Skeletal muscle tissue (tissue), 4 donors: ENCODE measurements around the gene CDKAL1. TPM values are rescaled to one million over a fixed set of nuclear protein-coding genes. Genes with fewer than 3 reads are reported as not detected.

Experiments
- H3K27ac ChIP-seq: one replicate; pipeline ENCODE4 v1.7.0; 2013; ENCODE audit warnings: mild to moderate bottlenecking, low read depth, low read length, inconsistent platforms
- H3K27me3 ChIP-seq, 3 donors: one replicate each; pipeline ENCODE4 v1.7.0; 2013; ENCODE audit warnings: low read length in 3 of 3; ENCODE audit not compliant: control insufficient read depth in 3 of 3, insufficient read depth in 3 of 3
- H3K36me3 ChIP-seq, 3 donors: one replicate each; pipeline ENCODE4 v1.7.0; 2013; ENCODE audit warnings: low read length in 3 of 3; ENCODE audit not compliant: control insufficient read depth in 3 of 3, insufficient read depth in 3 of 3
- H3K4me1 ChIP-seq, 3 donors: one replicate each; pipeline ENCODE4 v1.7.0; 2013; ENCODE audit warnings: low read length in 3 of 3, mild to moderate bottlenecking in 3 of 3; ENCODE audit not compliant: control insufficient read depth in 3 of 3, insufficient read depth in 3 of 3
- H3K4me3 ChIP-seq, 3 donors: one replicate each; pipeline ENCODE4 v1.7.0; 2013; ENCODE audit warnings: low read length in 3 of 3
- H3K9ac ChIP-seq, 3 donors: one replicate each; pipeline ENCODE4 v1.7.0; 2013; ENCODE audit warnings: low read length in 3 of 3, mild to moderate bottlenecking in 3 of 3, moderate library complexity in 2 of 3, low read depth in 1 of 3
- H3K9me3 ChIP-seq, 3 donors: one replicate each; pipeline ENCODE4 v1.7.0; 2013; ENCODE audit warnings: low read length in 3 of 3; ENCODE audit not compliant: control insufficient read depth in 3 of 3
- total RNA-seq: library from RNA; depleted of rRNA; stranded (reverse); fragments of >200 nt; gene quantifications from one replicate; pipeline ENCODE4 v1.2.3, GENCODE V29; 2014
- donor health status: Osteomylitis.

Gene CDKAL1
- total RNA-seq, 1 donor from 2014 or later, result 42.8 TPM

GRCh38 chr6:20949138-20949537 is 414.9 kb downstream of the CDKAL1 start:
- H3K9me3 ChIP-seq, result no peaks in the 10 kb centered on the region
- no peaks in the 10 kb centered on the region for H3K36me3 ChIP-seq
- H3K27ac ChIP-seq, result no peak overlapping the region
- no peaks in the 10 kb centered on the region for H3K27me3 ChIP-seq
- no peak overlapping the region for H3K9ac ChIP-seq
- H3K4me3 ChIP-seq, result no peak overlapping the region
- peaks cover 0 to 4% (median 0%) of the 10 kb centered on the region in 3 donors for H3K4me1 ChIP-seq

DNA sequence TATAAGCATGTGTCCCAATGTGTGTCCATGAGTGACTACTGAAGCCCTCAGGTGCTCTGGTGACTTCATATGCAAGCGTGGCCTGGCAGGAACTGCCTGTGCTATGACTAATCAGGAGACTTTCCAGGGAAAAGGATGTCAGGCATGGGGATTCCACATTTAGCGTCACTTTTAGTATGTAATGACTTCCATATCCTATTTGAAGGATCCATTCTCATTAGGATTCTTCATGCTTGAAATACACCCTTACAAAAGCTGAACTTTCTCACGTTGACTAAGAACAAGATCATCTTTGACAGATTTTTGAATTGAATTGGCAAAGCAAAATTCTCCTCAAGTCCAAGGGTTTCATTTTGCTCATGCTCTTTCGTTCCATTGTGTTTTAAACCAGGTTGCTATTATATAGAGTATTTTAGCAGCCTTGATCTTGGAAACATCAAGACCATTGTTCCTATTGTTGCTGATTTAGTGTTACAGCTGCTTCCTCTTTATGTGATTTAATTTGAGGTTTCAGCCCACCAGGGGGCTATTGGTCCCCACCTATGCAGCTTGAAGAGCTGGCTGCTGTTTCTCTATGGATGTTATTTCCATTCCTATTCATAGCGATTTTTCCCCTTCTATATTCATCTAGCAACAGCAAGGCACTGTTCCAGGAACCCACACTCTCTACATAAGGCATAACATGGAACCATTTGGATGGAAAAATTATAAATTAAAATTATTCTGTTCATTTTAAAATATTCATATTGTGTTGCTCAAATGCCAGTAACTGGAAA is 418.6 kb downstream of the CDKAL1 start:
- Histone ChIP-seq H3K9ac (no peak overlapping the region), H3K27me3 (no peaks in the 10 kb centered on the region), H3K4me3 (no peak overlapping the region), H3K9me3 (no peaks in the 10 kb centered on the region), H3K27ac (no peak overlapping the region), H3K36me3 (peaks cover 0 to 4% (median 0%) of the 10 kb centered on the region in 3 donors), H3K4me1 (peaks cover 0 to 4% (median 0%) of the 10 kb centered on the region in 3 donors)

- Histone ChIP-seq H3K36me3 (peaks cover 0 to 4% (median 0%) of the 10 kb centered on the region in 3 donors), H3K4me1 (peaks cover 0 to 4% (median 0%) of the 10 kb centered on the region in 3 donors), H3K4me3 (no peak overlapping the region), H3K9ac (no peak overlapping the region), H3K27me3 (no peaks in the 10 kb centered on the region), H3K9me3 (no peaks in the 10 kb centered on the region), H3K27ac (no peak overlapping the region)
Measured at GRCh38 chr6:20954315-20954714, 420.1 kb downstream of the CDKAL1 start.

DNA sequence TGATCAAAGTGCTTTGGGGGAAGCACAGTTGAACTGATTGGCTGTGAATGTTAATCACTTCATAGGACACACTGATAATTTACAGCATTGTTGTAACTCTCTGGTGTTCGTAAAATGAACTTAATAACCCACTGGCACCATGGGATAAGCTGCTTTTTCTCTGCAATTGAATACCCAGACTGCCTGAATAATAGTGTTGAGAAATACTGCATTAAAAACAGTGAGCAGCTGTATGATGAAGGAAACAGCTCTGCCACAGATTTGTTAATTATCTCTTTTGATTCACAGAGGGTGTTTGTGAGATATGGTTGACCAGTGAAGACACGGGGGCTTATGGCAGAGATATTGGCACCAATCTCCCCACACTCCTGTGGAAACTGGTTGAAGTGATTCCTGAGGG is 420.9 kb downstream of the CDKAL1 start:
- Histone ChIP-seq H3K4me3 (no peak overlapping the region), H3K27me3 (no peaks in the 10 kb centered on the region), H3K36me3 (peaks cover 0 to 4% (median 0%) of the 10 kb centered on the region in 3 donors), H3K9me3 (no peaks in the 10 kb centered on the region), H3K27ac (no peak overlapping the region), H3K9ac (no peak overlapping the region), H3K4me1 (peaks cover 0 to 4% (median 0%) of the 10 kb centered on the region in 3 donors)

GRCh38 chr6:20955751-20956150 is 421.5 kb downstream of the CDKAL1 start:
- H3K36me3 ChIP-seq, result peaks cover 0 to 4% (median 0%) of the 10 kb centered on the region in 3 donors
- H3K4me3 ChIP-seq, result no peak overlapping the region
- H3K9me3 ChIP-seq, result no peaks in the 10 kb centered on the region
- H3K4me1 ChIP-seq, result peaks cover 0 to 4% (median 0%) of the 10 kb centered on the region in 3 donors
- no peaks in the 10 kb centered on the region for H3K27me3 ChIP-seq
- no peak overlapping the region for H3K9ac ChIP-seq
- H3K27ac ChIP-seq, result no peak overlapping the region

DNA sequence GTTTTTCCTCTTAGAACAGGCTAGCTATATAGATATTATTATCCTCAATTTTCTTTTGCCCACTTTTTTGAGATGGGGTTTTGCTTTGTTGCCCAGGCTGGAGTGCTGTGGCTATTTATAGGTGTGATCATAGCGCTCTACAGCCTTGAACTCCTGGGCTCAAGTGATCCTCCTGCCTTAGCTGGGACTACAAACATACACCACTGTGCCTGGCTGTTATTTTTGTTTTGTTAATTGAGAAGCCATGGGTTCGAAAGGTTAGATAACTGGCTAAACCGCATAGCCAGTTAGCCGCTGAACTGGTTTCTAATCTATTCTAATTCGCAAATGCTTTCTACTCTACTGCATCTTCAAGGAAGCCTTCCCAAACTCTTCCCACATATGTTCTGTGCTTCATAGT is 425.8 kb downstream of the CDKAL1 start:
- H3K36me3 ChIP-seq, result peaks cover 0 to 4% (median 0%) of the 10 kb centered on the region in 3 donors
- no peaks in the 10 kb centered on the region for H3K4me1 ChIP-seq

GRCh38 chr6:20965276-20965675 is 431.0 kb downstream of the CDKAL1 start:
- no peaks in the 10 kb centered on the region for H3K36me3 ChIP-seq
- no peak overlapping the region for H3K9ac ChIP-seq
- peaks cover 0 to 5% (median 0%) of the 10 kb centered on the region in 3 donors for H3K9me3 ChIP-seq
- no peaks in the 10 kb centered on the region for H3K4me1 ChIP-seq
- H3K27me3 ChIP-seq, result no peaks in the 10 kb centered on the region
- no peak overlapping the region for H3K27ac ChIP-seq
- H3K4me3 ChIP-seq, result no peak overlapping the region

More for the DNA sequence above, 425.8 kb downstream of the CDKAL1 start:
- Histone ChIP-seq H3K27ac (no peak overlapping the region), H3K9ac (no peak overlapping the region), H3K4me3 (no peak overlapping the region), H3K9me3 (no peaks in the 10 kb centered on the region), H3K27me3 (no peaks in the 10 kb centered on the region)

DNA sequence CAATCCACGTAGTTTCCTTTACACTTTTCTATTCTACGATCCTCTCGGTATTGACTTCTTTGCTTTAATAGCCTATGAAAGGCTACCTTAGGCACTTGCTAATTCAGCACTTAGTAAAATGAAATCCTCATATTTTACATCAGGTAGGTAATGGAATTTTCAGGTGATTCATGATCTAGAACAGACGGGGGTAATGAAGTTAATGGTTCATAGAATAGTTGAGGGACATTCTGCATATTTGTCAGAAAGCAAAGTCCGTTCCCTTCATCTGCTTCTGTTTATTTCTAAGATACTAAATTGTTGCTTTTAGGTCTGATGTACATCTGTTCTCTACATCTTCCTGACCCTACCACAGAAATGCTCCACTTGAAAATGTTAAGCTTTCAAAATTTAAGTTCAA is 431.7 kb downstream of the CDKAL1 start:
- peaks cover 0 to 5% (median 0%) of the 10 kb centered on the region in 3 donors for H3K9me3 ChIP-seq

GRCh38 chr6:20969551-20969950 is 435.3 kb downstream of the CDKAL1 start:
- Histone ChIP-seq H3K27me3 (no peaks in the 10 kb centered on the region), H3K36me3 (no peaks in the 10 kb centered on the region), H3K4me3 (no peak overlapping the region), H3K9me3 (peaks cover 0 to 5% (median 0%) of the 10 kb centered on the region in 3 donors), H3K9ac (no peak overlapping the region), H3K4me1 (no peaks in the 10 kb centered on the region), H3K27ac (no peak overlapping the region)

More for the DNA sequence above, 431.7 kb downstream of the CDKAL1 start:
- H3K4me1 ChIP-seq, result no peaks in the 10 kb centered on the region
- H3K36me3 ChIP-seq, result no peaks in the 10 kb centered on the region
- H3K27ac ChIP-seq, result no peak overlapping the region
- no peak overlapping the region for H3K4me3 ChIP-seq
- no peak overlapping the region for H3K9ac ChIP-seq
- H3K27me3 ChIP-seq, result no peaks in the 10 kb centered on the region

DNA sequence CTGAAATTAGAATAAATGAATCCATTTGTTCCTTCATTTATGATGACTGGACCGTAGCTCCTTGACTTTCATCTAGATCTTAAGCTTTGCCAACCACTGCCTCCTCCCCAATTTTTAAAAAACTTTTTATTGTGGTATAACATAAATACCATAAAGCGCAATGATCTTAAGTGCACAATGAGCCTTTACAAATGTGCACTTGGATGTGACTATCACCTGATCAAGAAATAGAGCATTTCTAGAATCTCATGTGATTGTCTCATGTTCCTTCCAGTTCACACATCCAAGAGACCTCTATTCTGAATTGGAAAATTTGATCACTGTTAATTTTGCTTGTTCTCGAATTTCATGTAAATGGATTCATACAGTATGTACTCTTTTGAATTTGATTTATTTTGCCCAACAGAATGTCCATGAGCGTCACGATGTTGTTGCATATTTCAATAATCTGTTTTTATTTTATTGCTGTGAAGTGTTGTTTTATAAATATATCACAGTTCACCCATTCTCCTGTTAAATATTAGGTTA is 442.2 kb downstream of the CDKAL1 start:
- no peaks in the 10 kb centered on the region for H3K36me3 ChIP-seq
- H3K27ac ChIP-seq, result no peak overlapping the region
- H3K4me3 ChIP-seq, result no peak overlapping the region
- H3K9ac ChIP-seq, result no peak overlapping the region
- H3K4me1 ChIP-seq, result no peaks in the 10 kb centered on the region
- no peaks in the 10 kb centered on the region for H3K9me3 ChIP-seq
- no peaks in the 10 kb centered on the region for H3K27me3 ChIP-seq
